ENCODE data around the gene DQX1.

Gene DQX1

DNA sequence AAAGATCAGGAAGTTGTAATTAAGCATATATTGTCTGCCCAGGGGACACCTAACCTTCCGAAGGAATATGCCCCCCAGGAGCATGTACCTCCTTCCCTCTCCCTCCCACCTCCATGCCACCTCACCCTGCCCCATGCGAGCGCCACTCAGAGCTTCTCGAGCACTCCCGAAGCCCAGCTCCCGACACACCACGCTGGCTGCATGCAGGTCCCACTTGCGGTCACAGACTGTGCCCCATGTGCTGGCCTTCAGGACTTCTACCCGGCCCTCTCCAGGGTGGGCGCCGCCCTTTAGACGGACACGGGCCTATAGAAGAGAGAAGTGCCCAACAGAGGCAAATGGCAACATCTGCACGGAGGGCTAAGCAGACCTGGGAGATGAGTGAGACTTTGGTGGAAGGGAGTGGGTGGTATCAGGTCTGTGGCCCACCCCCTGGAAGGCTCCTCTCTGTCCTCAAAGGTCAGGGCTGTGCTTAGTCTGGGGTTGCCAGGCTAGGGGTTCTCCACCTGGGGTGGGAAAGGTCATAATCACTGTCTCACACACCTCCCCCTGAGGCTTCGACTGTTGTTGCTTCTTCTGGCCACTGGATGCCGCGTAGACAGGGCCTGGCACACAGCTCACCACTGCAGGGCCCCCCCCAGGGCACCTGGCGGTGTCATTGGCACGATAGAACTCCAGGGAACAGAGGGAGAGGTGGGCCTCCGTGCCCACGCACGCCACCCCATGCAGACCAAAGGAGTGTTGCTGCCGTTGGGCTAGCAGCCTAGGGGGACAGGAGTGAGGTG lies 10.3 kb upstream of the DQX1 start:
- Mint-ChIP-seq H3K4me1 (peaks cover 20% of the 10 kb centered on the region), H3K27me3 (ENCODE audit: low read depth, poor library complexity) (peaks cover 3% of the 10 kb centered on the region), H3K9me3 (no peaks in the 10 kb centered on the region), H3K36me3 (ENCODE audit: low read depth) (peaks cover 23% of the 10 kb centered on the region), H3K27ac (no peak overlapping the region), H3K4me3 (no peak overlapping the region)
- TF ChIP-seq, protein P1, sequence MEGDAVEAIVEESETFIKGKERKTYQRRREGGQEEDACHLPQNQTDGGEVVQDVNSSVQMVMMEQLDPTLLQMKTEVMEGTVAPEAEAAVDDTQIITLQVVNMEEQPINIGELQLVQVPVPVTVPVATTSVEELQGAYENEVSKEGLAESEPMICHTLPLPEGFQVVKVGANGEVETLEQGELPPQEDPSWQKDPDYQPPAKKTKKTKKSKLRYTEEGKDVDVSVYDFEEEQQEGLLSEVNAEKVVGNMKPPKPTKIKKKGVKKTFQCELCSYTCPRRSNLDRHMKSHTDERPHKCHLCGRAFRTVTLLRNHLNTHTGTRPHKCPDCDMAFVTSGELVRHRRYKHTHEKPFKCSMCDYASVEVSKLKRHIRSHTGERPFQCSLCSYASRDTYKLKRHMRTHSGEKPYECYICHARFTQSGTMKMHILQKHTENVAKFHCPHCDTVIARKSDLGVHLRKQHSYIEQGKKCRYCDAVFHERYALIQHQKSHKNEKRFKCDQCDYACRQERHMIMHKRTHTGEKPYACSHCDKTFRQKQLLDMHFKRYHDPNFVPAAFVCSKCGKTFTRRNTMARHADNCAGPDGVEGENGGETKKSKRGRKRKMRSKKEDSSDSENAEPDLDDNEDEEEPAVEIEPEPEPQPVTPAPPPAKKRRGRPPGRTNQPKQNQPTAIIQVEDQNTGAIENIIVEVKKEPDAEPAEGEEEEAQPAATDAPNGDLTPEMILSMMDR (IDR thresholded peaks at IDR 0.05), result no peak
- DNase-seq, result no peak

DNA sequence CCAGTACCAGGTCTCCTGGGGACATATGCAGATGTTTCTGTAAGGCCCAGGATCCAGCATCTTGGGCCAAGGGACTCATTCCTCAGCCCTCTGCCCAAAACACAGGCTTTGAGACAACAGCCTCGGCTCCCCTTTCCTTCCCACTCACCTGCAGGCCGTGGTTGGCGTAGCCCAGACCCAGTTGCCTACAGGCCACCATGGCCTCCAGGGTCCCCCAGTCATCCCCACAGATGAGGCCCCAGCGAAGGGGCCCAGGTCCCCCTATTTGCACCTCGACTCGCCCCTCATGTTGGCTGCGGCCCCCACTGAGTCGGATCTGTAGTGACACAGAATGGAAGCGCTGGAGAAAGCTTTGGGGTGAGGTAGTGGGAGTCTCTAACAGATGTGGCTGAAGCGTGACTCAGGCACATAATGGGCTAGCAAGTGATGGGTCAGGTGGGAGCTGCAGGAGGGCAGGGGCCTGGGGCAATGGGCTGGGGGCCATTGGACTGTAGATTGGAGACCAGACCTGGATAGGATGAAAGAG lies 9.5 kb upstream of the DQX1 start:
- H3K4me1 Mint-ChIP-seq, result peaks cover 29% of the 10 kb centered on the region
- peaks cover 22% of the 10 kb centered on the region for H3K36me3 Mint-ChIP-seq (ENCODE audit: low read depth)
- TF ChIP-seq, protein P1 (IDR thresholded peaks at IDR 0.05), result no peak
- peaks cover 3% of the 10 kb centered on the region for H3K27me3 Mint-ChIP-seq (ENCODE audit: low read depth, poor library complexity)
- H3K27ac Mint-ChIP-seq, result no peak overlapping the region
- no peak overlapping the region for H3K4me3 Mint-ChIP-seq
- no peak for DNase-seq
- H3K9me3 Mint-ChIP-seq, result no peaks in the 10 kb centered on the region

DNA sequence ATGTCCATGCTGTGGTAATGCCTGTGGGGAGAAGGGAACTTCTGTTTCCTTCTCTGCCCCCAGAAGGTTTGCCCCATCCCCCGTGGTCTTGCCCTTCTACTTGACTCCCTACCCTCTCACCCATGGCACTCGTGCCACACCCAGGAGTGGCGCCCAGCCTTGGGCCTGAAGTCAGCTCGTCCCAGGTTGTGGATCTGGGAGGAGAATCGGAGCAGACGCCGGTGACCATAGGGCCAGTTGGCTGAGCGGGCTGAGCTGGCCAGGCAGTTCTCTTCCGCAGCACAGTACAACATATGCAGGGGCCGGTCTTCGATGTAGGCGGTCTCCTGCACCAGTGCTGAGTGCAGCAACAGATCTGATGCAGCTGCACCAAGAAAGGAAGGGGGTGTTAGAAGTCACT lies 8.4 kb upstream of the DQX1 start:
- Mint-ChIP-seq H3K4me1 (peaks cover 31% of the 10 kb centered on the region), H3K4me3 (no peak overlapping the region), H3K27me3 (ENCODE audit: low read depth, poor library complexity) (peaks cover 3% of the 10 kb centered on the region), H3K36me3 (ENCODE audit: low read depth) (peaks cover 22% of the 10 kb centered on the region), H3K9me3 (no peaks in the 10 kb centered on the region), H3K27ac (peak overlapping the region; percentile 68)
- TF ChIP-seq, protein P1 (IDR thresholded peaks at IDR 0.05), result no peak
- no peak for DNase-seq

DNA sequence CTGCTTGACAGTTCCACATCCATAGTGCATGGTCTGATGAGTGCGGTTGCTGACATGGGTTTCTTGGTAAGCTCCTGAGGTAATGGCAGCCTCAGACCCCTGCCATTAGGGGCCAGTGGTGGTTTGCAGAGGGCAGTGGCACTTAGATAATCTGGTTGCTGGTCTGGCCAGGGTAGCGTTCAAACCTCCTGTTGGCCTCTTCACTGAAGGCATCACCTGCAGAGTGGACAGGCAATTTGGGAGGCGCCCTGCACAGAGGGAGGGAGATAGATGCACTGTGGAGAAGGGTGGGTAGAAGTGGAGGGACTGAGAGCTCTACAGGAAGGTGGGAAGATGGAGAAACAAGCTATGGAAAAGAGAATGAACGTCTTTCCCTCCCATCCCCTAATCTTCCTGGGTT lies 7.4 kb upstream of the DQX1 start:
- Mint-ChIP-seq H3K4me3 (no peak overlapping the region), H3K27ac (no peak overlapping the region), H3K9me3 (no peaks in the 10 kb centered on the region), H3K36me3 (ENCODE audit: low read depth) (peaks cover 22% of the 10 kb centered on the region), H3K4me1 (peaks cover 31% of the 10 kb centered on the region), H3K27me3 (ENCODE audit: low read depth, poor library complexity) (peaks cover 3% of the 10 kb centered on the region)
- TF ChIP-seq, protein P1 (IDR thresholded peaks at IDR 0.05), result no peak
- no peak for DNase-seq

DNA sequence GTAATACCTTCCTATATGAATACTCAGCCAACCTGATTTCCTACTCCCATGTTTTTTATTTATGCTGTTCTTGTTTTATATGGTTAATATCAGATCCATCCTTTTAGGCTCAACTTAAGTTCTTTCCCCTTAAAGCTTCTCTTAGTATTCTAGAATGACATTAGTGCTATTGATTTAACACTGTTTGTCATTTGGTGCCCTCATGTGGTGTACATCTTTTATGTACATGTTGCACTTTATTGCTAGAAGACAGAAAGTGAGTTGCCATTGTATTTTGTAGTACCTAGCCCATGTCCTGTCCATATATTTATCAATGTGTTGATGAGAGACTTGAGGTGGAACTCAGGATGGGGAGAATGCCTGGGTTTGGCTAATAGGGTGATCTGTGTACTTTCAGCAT lies 6.2 kb upstream of the DQX1 start:
- peaks cover 37% of the 10 kb centered on the region for H3K4me1 Mint-ChIP-seq
- peaks cover 33% of the 10 kb centered on the region for H3K36me3 Mint-ChIP-seq (ENCODE audit: low read depth)
- TF ChIP-seq, protein P1 (IDR thresholded peaks at IDR 0.05), result no peak
- H3K9me3 Mint-ChIP-seq, result no peaks in the 10 kb centered on the region
- H3K27ac Mint-ChIP-seq, result no peak overlapping the region
- H3K27me3 Mint-ChIP-seq (ENCODE audit: low read depth, poor library complexity), result peaks cover under 1% of the 10 kb centered on the region
- H3K4me3 Mint-ChIP-seq, result peak overlapping the region; percentile 26
- no peak for DNase-seq

DNA sequence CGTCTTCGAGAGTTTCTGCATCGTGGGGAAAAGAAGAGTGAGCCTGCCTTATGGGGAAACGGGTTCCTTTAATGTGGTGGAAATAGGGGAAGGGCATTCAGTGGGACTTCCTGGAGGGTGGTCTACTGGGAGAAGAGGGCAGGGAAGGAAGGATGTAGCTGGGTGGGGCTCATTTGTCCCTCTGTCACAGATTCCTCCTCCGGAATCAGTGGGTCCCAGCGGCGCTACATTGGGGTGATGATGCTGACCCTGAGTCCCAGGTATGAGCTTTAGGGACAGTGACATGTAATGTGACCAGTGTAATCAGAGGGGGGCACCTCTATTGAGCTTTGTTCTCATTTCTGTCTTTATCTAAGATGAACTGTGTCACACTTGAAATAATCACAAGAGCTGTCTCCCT lies 5.6 kb upstream of the DQX1 start:
- peak overlapping the region; percentile 26 for H3K4me3 Mint-ChIP-seq
- no peak overlapping the region for H3K27ac Mint-ChIP-seq
- TF ChIP-seq, protein P1 (IDR thresholded peaks at IDR 0.05), result no peak
- H3K27me3 Mint-ChIP-seq (ENCODE audit: low read depth, poor library complexity), result no peaks in the 10 kb centered on the region
- H3K9me3 Mint-ChIP-seq, result no peaks in the 10 kb centered on the region
- H3K4me1 Mint-ChIP-seq, result peaks cover 38% of the 10 kb centered on the region
- H3K36me3 Mint-ChIP-seq (ENCODE audit: low read depth), result peaks cover 39% of the 10 kb centered on the region
- DNase-seq, result no peak
